Head of caudate nucleus (tissue), 42 donors: ENCODE results near the gene UHRF1.
"Not testable (repeated sequence)": the region's sequence is repeated elsewhere in the genome, so short reads cannot be mapped to it uniquely, and the experiment has no call there.

ENCODE experiments used
- DNase-seq, 42 donors: peaks; one replicate each; pipeline versions ENCODE4 v3.0.0 to v3.0.0-alpha.2; 2020 to 2021; ENCODE audit warnings: mixed read lengths in 7 of 42
- intact Hi-C: fragments of 100-400 bp; cut with DNase I; formaldehyde crosslinking; loops from one replicate; pipeline ENCODE4 v1.15.0; 2022

Gene UHRF1

DNA sequence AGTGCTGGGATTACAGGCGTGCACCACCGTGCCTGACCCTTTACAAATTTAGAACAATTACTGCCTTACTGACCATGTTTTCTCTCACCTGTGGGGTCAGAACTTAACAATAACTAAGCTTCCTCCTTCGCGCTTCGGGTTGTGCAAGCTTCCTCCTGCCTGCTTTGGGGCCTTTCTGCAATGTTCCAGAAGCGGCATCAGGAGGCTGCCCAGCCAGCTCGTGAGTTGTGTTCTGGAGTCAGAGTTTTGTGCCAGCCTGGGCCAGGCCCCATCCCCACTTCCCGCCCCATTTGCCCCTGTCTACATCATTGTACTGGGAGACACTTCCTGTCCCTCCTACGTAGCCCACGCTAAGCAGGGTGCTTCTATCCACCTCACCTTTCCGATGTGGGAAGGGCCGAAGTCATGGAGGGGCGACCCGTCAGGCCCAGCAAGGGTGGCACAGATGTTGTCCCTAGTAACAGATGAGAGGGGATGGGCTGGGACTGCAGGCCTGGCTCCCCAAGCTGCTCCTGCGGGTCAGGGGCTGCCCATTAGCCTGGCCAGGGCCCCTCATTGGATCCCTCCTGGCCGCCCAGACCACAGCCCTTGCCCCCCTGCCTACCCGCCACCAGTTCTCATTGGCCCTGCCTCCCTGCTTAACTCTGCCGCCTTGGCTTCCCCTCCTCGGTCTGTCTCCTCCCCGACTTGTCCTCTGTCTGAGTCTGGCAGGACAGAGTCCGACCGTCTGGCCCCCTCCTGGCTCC is 13.4 kb downstream of the UHRF1 start:
- peak in 11 of 42 donors; percentile 9 to 55 (median 24) for DNase-seq
- intact Hi-C loops: no loop called here

DNA sequence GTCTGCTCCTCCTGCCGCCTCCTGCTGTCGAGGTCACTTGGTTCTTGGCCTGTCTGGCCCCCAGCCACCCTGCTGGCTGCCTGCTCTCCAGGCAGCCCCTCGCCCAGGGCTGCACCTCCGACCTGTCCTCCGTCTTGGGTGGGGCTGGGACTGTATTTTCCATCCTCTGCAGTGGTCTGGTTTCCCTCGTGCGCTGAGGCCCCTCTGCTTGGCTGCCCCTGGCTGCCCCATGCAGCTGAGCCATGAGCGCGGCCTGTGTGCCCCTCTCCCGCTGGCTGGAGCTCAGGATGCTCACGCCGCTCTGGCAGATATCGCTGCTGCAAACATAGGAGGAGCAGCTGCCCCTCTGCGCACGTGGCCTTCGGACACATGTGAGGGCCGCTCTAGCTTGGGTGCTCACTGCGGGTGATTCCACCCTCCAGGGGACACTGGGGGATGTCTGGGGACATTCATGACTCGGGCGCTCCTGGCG is 14.0 kb downstream of the UHRF1 start:
- intact Hi-C loops: no loop called here
- no peak for DNase-seq

DNA sequence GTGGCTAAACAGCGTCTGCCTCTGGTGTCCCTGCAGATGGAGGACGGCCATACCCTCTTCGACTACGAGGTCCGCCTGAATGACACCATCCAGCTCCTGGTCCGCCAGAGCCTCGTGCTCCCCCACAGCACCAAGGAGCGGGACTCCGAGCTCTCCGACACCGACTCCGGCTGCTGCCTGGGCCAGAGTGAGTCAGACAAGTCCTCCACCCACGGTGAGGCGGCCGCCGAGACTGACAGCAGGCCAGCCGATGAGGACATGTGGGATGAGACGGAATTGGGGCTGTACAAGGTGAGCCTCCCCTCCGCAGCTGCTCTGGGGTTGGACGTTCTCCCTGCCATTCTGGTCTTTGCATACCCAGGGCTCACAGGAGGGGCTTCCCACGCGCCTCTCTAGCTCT is 19.9 kb downstream of the UHRF1 start:
- DNase-seq: no peak
- intact Hi-C loops: no loop called here

DNA sequence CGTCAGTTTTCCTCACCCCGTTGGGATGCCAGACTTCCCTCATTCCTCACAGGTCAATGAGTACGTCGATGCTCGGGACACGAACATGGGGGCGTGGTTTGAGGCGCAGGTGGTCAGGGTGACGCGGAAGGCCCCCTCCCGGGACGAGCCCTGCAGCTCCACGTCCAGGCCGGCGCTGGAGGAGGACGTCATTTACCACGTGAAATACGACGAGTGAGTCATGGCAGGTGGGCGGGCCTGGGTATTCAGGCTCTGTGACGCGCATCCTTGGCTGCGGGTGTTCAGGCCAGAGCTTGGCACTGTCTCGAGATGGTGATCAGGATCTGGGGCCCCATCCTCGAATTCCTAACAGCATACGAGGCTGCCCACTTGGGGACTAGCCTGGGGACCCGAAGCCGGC is 21.4 kb downstream of the UHRF1 start:
- intact Hi-C loops: no loop called here
- DNase-seq: peak in 12 of 42 donors; percentile 13 to 66 (median 26)

DNA sequence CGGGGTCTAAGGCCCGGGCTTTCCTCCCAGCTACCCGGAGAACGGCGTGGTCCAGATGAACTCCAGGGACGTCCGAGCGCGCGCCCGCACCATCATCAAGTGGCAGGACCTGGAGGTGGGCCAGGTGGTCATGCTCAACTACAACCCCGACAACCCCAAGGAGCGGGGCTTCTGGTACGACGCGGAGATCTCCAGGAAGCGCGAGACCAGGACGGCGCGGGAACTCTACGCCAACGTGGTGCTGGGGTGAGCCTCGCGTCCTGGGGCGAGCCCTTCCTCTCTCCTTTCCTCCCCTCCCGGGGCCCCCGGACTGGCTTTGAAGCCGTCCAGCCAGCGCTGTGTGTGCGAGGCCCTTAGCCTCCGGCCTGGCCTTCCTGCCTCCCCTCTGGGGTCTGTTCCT is 23.4 kb downstream of the UHRF1 start:
- intact Hi-C loops: no loop called here
- no peak for DNase-seq

DNA sequence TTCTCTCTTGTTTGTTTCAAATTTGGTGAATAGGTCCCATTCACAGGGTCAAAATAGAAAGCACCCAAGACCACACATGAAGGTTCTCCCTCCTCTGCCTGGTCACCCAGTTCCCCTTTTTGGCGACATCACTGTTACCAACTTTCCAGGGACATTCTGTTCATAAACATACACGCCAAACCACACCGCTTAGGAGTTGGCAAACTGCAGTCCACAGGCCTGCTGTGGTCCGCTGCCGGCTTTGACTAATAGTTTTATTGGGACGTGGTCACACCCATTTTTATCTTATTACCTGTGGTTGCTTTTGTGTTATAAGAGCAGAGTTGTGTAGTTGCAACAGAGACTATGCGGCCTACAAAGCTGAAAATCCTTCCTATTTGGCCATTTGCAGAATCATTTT is 24.2 kb downstream of the UHRF1 start:
- intact Hi-C loops: no loop called here
- peak in 1 of 42 donors; percentile 13 for DNase-seq

DNA sequence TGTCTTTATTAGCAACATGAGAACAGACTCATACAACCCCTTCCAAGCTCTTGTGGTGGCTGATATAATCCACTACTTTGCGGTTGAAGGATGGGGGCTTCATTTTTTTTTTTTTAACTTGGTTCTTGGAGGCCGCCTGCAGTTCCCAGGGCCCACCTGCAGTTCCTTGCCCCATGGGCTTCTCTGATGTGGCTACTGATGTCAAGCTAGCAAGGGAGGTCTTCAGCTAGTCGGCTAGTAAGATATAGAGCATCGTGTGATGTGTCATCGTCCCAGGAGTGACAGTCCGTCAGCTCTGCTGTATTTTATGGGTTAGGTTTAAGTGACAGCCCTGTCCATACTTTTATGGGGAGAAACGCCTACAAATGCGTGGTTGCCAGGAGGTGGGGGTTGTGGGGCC is 26.1 kb downstream of the UHRF1 start:
- intact Hi-C loops: no loop called here
- no peak for DNase-seq

DNA sequence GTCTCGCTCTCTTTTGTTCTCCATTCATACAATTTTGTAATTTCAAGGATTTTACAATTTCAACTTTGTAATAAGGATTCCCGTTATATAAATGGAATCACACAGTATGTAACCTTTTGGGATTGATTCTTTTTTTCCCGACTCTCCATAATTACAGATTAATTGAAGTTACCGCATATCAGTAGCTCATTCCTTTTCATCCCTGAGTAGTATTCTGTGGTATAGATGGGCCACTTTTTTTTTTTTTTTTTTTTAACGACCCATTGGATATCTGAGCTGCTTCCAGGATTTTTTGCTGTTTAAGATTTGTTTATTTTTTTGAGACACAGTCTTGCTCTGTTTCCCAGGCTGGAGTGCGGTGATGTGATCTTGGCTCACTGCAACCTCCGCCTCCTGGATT is 27.8 kb downstream of the UHRF1 start:
- DNase-seq: no peak
- intact Hi-C loops: no loop called here

DNA sequence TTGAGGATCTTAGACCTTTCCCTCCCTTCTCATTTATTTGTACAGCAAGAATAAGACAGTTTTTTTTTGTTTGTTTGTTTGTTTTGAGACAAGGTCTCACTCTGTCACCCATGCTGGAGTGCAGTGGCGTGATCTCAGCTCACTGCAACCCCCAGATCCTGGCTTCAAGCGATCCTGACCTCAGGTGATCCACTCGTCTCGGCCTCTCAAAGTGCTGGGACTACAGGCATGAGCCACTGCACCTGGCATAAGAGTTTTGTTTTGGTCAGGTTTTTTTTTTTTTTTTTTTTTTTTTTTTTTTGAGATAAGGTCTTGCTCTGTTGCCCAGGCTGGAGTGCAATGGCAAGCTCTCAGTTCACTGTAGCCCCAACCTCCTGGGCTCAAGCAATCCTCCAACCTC is 29.2 kb downstream of the UHRF1 start:
- DNase-seq, intact Hi-C loops: not testable (repeated sequence)

DNA sequence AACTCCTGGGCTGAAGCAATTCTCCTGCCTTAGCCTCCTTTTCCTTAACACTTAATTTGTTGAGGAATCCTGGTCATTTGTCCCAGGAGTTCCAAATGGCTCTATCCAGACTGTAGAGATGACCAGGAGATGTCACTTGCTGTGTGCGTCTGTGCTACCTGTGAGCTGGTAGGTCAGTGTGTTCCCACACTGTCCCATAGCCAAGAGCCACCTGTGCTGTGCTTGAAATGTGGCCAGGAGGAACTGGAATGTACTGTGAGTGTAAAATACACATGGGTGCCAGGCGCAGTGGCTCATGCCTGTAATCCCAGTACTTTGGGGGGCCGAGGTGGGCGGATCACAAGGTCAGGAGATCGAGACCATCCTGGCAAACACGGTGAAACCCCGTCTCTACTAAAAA is 30.2 kb downstream of the UHRF1 start:
- intact Hi-C loops: no loop called here
- no peak for DNase-seq

DNA sequence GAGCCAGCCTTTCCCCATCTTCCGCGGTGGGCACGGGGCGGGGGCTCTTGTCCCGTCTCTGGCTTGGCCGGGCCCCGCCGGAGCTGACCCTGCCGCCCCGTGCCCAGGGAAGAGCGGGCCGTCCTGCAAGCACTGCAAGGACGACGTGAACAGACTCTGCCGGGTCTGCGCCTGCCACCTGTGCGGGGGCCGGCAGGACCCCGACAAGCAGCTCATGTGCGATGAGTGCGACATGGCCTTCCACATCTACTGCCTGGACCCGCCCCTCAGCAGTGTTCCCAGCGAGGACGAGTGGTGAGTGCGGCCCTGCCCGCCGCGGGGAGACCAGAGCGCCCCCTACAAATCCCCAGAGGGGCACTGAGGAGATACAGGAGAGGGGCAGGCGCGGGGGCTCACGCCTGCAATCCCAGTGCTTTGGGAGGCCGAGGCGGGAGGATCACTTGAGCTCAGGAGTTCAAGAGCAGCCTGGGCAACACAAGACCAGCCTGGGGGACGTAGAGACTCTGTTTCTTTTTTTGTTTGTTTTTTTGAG is 32.4 kb downstream of the UHRF1 start:
- DNase-seq, intact Hi-C loops: not testable (repeated sequence)

DNA sequence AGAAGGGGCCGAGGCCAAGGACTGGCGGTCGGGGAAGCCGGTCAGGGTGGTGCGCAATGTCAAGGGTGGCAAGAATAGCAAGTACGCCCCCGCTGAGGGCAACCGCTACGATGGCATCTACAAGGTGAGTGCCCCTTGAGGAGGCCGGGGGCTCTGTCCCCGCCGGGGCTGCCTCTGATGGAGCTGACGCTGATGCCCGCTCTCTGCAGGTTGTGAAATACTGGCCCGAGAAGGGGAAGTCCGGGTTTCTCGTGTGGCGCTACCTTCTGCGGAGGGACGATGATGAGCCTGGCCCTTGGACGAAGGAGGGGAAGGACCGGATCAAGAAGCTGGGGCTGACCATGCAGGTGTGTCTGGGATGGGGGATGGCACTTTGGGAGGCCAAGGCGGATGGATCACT is 41.3 kb downstream of the UHRF1 start:
- DNase-seq, intact Hi-C loops: not testable (repeated sequence)

DNA sequence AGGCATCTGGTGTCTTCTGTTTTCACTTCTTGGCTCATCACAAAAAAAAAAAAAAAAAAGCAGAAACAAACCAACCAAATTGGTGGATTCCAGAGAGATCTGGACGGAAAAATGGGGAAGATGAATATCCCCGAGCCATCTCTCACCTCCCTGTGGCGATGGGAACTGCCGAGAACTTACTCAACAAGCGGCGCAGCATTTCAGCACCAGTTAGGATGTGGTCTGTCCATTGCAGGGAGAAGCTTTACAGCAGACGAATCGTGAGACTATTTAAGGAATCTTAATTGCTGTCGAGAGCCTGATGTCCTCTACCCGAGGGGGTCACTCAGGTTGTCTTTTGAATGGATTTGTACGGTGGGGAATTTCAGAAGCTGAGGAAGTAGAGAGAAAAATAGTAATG is 42.4 kb downstream of the UHRF1 start:
- intact Hi-C loops: no loop called here
- no peak for DNase-seq

DNA sequence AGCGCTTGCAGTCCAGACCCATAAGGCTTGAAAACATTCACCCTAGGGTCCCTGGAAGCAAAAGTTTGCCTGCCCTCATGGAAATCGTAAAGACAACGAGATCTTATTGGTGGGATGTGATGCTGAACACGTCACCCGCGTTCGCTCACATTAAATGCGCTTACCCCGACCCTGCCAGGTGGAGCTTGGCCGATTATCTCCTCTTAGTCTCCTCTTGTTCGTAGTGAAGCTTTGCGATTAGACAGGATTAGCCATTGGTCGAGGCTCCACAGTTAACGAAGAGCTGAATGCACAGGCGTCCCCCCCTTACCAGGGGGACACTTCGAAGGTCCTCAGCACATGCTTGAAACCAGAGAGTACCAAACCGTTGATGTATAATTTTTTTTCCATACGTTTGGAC is 43.6 kb downstream of the UHRF1 start:
- DNase-seq: no peak
- intact Hi-C loops: no loop called here

DNA sequence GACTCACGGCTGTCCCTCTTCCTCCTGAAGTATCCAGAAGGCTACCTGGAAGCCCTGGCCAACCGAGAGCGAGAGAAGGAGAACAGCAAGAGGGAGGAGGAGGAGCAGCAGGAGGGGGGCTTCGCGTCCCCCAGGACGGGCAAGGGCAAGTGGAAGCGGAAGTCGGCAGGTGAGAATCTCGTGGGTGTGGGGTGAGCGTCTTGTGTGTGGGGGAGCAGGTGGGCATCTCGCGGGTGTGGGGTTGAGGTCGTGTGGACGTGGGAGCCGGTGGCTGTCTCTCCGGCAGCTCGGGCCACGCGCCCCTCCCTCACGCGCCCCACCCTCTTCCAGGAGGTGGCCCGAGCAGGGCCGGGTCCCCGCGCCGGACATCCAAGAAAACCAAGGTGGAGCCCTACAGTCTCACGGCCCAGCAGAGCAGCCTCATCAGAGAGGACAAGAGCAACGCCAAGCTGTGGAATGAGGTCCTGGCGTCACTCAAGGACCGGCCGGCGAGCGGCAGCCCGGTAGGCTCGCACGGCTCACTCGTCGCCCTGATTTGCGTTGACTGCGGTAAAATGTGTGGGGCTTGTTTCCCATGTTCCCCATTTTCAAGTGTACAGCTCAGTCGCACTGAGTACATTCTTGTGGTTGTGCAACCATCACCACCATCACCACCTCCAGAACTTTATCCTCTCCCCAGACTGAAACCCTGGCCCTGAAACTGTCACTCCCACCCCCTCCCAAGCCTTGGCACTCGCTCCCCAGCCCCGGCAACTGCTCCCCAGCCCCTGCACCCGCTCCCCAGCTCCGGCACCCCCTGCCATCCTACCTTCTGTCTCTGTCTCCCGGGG is 45.2 kb downstream of the UHRF1 start:
- intact Hi-C loops, DNase-seq: not testable (repeated sequence)

DNA sequence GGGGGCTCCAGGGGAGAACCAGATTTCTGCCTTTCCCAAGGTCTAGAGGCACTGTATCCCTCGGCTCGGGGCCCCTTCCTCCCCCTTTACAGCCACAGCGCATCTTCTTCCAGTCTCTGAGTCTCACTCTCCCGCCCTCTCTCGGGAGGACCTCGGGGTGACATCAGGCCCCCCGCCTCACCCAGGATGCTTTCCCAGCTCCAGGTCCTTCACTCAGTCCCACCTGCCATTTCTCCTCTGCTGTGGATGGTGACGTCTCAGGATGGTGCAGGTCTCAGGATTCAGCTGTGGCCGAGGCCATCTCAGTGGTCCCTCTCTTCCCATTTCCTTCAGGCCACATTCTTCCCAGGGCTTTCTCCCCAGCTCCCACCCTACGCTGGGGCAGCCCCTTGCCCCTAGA is 46.0 kb downstream of the UHRF1 start:
- intact Hi-C loops: no loop called here
- no peak for DNase-seq

DNA sequence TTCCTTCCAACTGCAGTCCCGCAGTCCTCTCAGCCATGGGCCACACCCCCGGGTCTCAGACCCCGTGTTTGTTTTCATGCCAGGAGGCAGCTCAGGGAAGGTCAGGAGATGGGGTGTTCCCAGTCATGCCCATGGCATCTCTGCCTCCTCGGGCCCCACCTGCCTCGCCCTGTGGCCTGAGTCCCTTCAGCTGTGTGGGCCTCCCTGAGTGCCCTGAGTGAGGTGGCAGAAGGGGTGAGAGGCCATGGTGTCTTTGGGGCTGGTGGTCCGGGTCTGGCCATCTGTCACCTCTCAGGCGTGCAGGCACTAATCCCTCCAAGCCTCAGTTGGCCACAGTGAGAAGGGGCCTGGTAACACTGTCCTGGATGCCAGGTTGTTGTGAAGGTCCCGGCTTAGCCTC is 48.7 kb downstream of the UHRF1 start:
- DNase-seq: no peak
- intact Hi-C loops: no loop called here

DNA sequence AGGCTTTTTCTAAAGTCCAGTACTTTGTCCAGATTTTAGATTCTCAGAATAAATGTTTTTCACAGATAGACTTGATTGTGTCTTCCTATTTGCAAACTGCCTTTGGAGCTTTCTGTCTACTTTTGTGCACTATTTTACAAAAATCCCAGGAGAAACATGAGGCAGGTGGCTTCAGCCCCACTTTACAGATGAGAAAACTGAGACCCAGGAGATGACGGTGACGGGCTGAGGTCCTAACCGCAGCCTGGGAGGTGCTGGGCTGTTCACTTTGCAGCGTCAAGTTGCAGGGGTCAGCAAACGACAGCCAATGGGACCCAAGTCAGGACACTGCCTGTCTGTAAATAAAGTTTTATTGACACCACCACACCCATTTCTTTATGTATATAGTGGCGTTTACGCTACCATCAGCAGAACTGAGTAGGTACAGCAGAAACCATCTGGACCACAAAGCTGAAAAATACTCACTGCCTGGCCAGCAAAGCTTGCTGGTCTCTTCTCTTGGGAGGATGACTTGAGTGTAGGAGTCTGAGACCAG is 52.9 kb downstream of the UHRF1 start:
- intact Hi-C loops: no loop called here
- DNase-seq: no peak

DNA sequence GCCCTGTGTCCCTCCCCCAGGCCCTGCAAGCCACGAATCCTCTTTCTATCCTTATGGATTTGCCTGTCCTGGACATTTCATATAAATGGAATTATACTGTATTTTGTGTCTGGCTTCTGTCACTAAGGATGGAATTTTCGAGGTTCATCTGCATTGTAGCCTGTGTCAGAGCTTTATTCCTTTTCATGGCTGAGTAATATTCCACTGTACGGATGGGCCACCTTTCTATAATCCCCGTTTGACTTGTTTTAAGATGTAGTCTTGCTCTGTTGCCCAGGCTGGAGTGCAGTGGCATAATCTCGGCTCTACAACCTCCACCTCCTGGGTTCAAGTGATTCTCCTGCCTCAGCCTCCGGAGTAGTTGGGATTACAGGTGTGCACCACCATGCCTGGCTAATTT is 55.8 kb downstream of the UHRF1 start:
- DNase-seq: no peak
- intact Hi-C loops: loop anchor here (5.0 kb wide), 1 partner anchor 67 kb away; no protein-coding TSS in a partner anchor

DNA sequence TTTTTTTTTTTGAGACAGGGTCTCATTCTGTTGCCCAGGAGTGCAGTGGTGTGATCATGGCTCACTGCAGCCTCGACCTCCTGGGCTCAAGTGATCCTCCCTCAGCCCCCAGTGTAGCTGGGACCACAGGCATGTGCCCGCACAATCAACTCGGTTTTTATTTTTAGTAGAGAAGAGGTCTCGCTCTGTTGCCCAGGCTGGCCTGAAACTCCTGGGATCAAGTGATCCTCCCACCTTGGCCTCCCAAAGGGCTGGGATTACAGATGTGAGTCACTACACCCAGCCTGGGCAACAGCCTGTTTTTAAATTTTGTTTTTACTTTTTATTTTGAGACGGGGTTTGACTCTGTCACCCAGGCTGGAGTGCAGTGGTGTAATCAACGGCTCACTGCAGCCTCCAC is 57.3 kb downstream of the UHRF1 start:
- no peak for DNase-seq
- intact Hi-C loops: loop anchor here (5.0 kb wide), 1 partner anchor 66 kb away; no protein-coding TSS in a partner anchor
